ENCODE measurements around the gene B4GAT1.

GRCh38 chr11:66339162-66339675, 8.2 kb downstream of the B4GAT1 start:
- TF ChIP-seq CTCF (IDR thresholded peaks at IDR 0.05) (no peak), POLR2A (IDR thresholded peaks at IDR 0.05; ENCODE audit: low read depth) (no peak)

All from esophagus muscularis mucosa (tissue), 3 donors.